ENCODE data around the gene EXOC4.

The EXOC4 gene

DNA sequence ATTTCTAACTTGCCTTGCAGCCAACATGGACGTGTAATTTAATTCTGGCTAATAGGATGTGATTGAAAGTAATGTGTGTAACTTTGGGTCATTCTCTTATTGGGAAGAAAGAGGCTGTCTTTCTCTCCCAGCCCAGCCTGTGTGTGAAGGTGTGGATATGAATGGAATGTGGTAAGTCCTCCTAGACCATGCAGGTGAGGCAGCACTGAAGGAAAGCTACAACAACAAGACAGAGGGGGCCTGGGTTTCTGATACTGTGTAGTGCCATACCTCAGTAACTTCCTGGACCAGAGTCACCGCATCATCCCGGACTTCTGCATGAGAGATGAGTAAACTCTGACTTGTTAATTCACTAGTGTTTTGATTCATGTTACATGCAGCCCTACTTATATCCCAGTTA, 237.0 kb downstream of the EXOC4 start:
- H2AFZ ChIP-seq (ENCODE audit: low read length): no peak overlapping the region
- peaks cover 13% of the 10 kb centered on the region; the same call in 1 of the 2 replicates for H3F3A ChIP-seq (ENCODE audit: low read depth)
- peak overlapping the region; percentile 31 for H3K9ac ChIP-seq (ENCODE audit: low read depth, low read length, poor library complexity, severe bottlenecking)
- H4K20me1 ChIP-seq (ENCODE audit: insufficient read depth, low read length, poor library complexity, severe bottlenecking): no peaks in the 10 kb centered on the region
- H3K9me3 ChIP-seq (ENCODE audit: insufficient read depth, low read depth, low read length): no peaks in the 10 kb centered on the region
- no peak for TF ChIP-seq EZH2phosphoT487 (IDR thresholded peaks at IDR 0.05; ENCODE audit: borderline replicate concordance)
- TF ChIP-seq, protein P1, sequence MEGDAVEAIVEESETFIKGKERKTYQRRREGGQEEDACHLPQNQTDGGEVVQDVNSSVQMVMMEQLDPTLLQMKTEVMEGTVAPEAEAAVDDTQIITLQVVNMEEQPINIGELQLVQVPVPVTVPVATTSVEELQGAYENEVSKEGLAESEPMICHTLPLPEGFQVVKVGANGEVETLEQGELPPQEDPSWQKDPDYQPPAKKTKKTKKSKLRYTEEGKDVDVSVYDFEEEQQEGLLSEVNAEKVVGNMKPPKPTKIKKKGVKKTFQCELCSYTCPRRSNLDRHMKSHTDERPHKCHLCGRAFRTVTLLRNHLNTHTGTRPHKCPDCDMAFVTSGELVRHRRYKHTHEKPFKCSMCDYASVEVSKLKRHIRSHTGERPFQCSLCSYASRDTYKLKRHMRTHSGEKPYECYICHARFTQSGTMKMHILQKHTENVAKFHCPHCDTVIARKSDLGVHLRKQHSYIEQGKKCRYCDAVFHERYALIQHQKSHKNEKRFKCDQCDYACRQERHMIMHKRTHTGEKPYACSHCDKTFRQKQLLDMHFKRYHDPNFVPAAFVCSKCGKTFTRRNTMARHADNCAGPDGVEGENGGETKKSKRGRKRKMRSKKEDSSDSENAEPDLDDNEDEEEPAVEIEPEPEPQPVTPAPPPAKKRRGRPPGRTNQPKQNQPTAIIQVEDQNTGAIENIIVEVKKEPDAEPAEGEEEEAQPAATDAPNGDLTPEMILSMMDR (conservative IDR thresholded peaks at IDR 0.05; ENCODE audit: low read length): no peak
- no peak overlapping the region for H3K4me2 ChIP-seq (ENCODE audit: low read depth, low read length, poor library complexity, severe bottlenecking)
- no peaks in the 10 kb centered on the region for H3K9me2 ChIP-seq (replicated peaks; ENCODE audit: low read depth, low read length)
- H3K4me1 ChIP-seq (ENCODE audit: insufficient read depth, low read length, poor library complexity, severe bottlenecking): peaks cover 75% of the 10 kb centered on the region
- no peaks in the 10 kb centered on the region for H3K79me2 ChIP-seq (ENCODE audit: insufficient read depth, low read length)
- H3K27me3 ChIP-seq (ENCODE audit: insufficient read depth, low read length, poor library complexity, severe bottlenecking): no peaks in the 10 kb centered on the region
- no peak overlapping the region for H3K4me3 ChIP-seq (ENCODE audit: low read length, poor library complexity, severe bottlenecking)
- H3K36me3 ChIP-seq (ENCODE audit: insufficient read depth, low read length): no peaks in the 10 kb centered on the region; the same call in 1 of the 2 replicates

- Histone ChIP-seq H3K4me3 (ENCODE audit: low read length, poor library complexity, severe bottlenecking) (peak overlapping the region; percentile 28), H4K20me1 (ENCODE audit: insufficient read depth, low read length, poor library complexity, severe bottlenecking) (no peaks in the 10 kb centered on the region), H3K79me2 (ENCODE audit: insufficient read depth, low read length) (no peaks in the 10 kb centered on the region), H3K36me3 (ENCODE audit: insufficient read depth, low read length) (no peaks in the 10 kb centered on the region; the same call in 1 of the 2 replicates), H3K4me1 (ENCODE audit: insufficient read depth, low read length, poor library complexity, severe bottlenecking) (peaks cover 63% of the 10 kb centered on the region), H3K9ac (ENCODE audit: low read depth, low read length, poor library complexity, severe bottlenecking) (peak overlapping the region; percentile 47), H3K9me2 (replicated peaks; ENCODE audit: low read depth, low read length) (no peaks in the 10 kb centered on the region), H2AFZ (ENCODE audit: low read length) (no peak overlapping the region), H3K27me3 (ENCODE audit: insufficient read depth, low read length, poor library complexity, severe bottlenecking) (no peaks in the 10 kb centered on the region), H3F3A (ENCODE audit: low read depth) (peaks cover 13% of the 10 kb centered on the region; the same call in 1 of the 2 replicates), H3K4me2 (ENCODE audit: low read depth, low read length, poor library complexity, severe bottlenecking) (peak overlapping the region; percentile 62), H3K9me3 (ENCODE audit: insufficient read depth, low read depth, low read length) (no peaks in the 10 kb centered on the region)
- TF ChIP-seq, protein P1 (conservative IDR thresholded peaks at IDR 0.05; ENCODE audit: low read length): no peak
Measured at GRCh38 chr7:133491201-133491691, 238.4 kb downstream of the EXOC4 start.

GRCh38 chr7:133491846-133492652, 239.2 kb downstream of the EXOC4 start:
- Histone ChIP-seq H4K20me1 (ENCODE audit: insufficient read depth, low read length, poor library complexity, severe bottlenecking) (no peaks in the 10 kb centered on the region), H2AFZ (ENCODE audit: low read length) (no peak overlapping the region), H3F3A (ENCODE audit: low read depth) (peaks cover 13% of the 10 kb centered on the region; the same call in 1 of the 2 replicates), H3K36me3 (ENCODE audit: insufficient read depth, low read length) (no peaks in the 10 kb centered on the region; the same call in 1 of the 2 replicates), H3K27me3 (ENCODE audit: insufficient read depth, low read length, poor library complexity, severe bottlenecking) (no peaks in the 10 kb centered on the region), H3K4me1 (ENCODE audit: insufficient read depth, low read length, poor library complexity, severe bottlenecking) (peaks cover 62% of the 10 kb centered on the region), H3K9me2 (replicated peaks; ENCODE audit: low read depth, low read length) (no peaks in the 10 kb centered on the region), H3K9me3 (ENCODE audit: insufficient read depth, low read depth, low read length) (no peaks in the 10 kb centered on the region), H3K4me2 (ENCODE audit: low read depth, low read length, poor library complexity, severe bottlenecking) (peak overlapping the region; percentile 62), H3K4me3 (ENCODE audit: low read length, poor library complexity, severe bottlenecking) (peak overlapping the region; percentile 48), H3K9ac (ENCODE audit: low read depth, low read length, poor library complexity, severe bottlenecking) (peak overlapping the region; percentile 64), H3K79me2 (ENCODE audit: insufficient read depth, low read length) (no peaks in the 10 kb centered on the region)
- peak; percentile 81; the same call in 1 of the 2 replicates for TF ChIP-seq EZH2phosphoT487 (IDR thresholded peaks at IDR 0.05; ENCODE audit: borderline replicate concordance)
- TF ChIP-seq, protein P1 (conservative IDR thresholded peaks at IDR 0.05; ENCODE audit: low read length): no peak
